NCI-H1694 treated with DMSO at 0.1 percent for 48 hours (cell line): ENCODE data around the gene TRIM62.
"Not testable (repeated sequence)": the region's sequence is repeated elsewhere in the genome, so short reads cannot be mapped to it uniquely, and the experiment has no call there.

Source experiments
- DNase-seq: peaks from one replicate; lab custom pipeline; 2025; lab: John Stamatoyannopoulos, UW

The TRIM62 gene

GRCh38 chr1:33158366-33158765, 23.5 kb downstream of the TRIM62 start:
- DNase-seq = no peak

DNA sequence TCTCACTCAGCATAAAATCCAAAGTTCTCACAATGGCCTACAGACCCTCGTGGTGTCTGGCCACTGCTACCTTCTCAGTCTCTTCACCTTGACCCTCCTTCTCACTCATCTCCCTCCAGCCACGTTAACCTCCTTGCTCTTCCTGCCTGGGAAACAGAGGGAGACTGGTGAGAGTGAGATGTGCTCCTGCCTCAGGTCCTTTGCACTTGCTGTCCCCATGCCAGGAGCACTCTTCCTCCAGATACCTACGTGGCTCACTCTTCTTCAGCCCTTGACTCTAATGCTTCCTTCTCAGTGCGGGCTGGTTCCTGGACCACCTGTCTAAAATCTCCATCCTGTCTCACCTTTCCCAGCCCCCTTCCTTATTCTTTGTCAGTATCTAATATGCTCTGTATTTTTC, 24.7 kb downstream of the TRIM62 start:
- DNase-seq = no peak

DNA sequence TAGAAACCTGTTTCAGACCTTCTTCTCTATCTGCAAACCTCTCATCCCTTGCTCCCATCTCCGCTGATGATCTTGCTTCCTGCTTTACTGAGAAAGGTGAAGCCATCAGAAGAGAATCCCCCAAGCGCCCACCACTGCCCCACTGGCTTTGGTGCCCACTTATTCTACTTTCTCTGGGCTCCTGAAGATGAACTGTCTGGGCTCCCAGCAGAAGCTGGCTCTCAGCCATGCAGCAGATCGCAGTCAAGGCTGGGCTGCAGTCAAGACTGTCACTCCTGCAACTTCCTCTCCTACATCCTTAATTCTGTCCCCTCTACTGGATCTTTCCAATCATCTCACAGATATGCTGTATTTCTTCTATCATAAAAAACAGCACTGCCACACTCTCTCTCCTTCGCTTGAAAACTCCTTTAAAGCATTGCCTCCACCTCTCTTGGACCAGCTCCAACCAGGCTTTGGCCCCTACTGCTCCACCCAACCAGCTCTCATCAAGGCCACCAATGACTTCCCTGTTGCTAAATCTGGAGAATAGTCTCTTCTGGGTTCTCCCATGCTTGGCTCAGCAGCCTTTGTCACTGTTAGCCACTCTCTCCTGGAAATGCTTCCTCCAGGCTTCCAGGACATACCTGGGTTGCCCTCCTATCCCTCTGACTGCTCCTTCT, 25.8 kb downstream of the TRIM62 start:
- no peak for DNase-seq

DNA sequence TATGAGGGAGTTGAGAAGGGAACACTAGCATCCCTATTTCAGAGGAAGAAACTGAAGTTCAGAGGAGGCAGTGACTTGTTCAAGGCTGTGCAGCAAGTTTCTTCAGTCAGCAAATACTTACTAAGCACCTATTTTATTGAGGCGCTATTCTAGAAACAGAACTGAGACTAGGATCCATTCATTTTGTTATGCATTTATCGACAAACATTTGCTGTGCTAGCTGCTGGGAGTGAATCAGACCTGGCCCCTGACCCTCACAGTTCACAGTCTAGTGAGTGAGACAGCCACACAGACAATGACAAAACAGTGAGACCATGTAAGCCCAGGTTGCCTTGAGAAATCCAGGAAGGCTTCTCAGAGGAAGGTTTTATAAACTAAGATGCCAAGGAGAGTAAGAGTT, 28.2 kb downstream of the TRIM62 start:
- DNase-seq = no peak

DNA sequence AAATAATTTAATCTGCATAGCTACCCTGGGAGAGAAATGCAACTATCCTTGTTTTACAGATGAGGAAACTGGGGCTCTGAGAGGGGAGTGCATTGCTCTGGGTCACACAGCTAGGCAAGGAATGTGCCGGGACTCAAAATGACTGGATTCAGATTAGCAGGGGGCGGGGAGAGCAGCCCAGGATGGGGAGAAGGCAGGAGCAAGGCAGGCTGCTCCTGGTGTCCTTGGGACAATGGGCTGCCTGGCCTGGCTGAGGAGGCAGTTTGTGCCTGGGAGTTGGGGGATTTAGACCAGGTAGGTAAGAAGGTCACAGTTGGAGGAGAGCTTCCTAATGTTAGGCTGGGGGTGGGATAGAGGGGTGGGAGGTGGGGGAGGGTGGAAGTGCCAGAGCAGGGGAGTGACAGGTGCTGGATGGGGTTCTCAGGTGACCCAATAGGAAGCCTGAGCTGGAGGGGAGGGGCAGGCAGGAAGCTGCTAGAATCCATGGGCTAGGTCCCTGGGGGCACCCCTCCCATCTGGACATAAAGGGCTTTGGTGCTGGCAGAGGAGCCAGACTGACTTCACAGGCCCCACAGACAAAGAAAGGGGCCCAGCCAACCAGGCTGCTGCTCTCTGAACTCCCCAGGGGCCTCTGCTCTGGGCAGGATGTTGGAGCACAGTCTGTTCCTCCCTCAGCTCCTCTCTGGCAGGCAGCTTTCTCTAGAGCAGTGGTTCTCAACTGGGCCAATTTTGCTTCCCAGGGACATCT, 29.0 kb downstream of the TRIM62 start:
- DNase-seq = peak; percentile 94

DNA sequence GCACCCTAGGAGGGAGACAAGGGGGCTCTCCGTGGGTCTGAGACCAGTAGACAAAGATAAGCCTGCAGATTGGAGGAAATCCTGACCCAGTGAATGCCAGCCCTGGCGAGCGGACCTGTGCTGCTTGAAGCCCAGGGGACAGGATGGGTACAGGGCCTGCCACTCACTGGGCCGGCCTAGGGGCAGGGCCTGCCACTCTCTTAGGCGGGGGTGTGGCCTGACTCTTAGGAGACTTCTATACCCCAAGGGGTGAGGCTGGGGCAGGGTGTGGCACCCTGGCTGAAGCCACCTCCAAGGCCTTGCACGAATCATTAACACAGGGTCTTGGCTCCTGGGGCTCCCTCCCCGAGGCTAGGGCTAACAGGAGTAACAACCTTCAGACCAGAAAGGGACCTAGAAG, 30.7 kb downstream of the TRIM62 start:
- no peak for DNase-seq

DNA sequence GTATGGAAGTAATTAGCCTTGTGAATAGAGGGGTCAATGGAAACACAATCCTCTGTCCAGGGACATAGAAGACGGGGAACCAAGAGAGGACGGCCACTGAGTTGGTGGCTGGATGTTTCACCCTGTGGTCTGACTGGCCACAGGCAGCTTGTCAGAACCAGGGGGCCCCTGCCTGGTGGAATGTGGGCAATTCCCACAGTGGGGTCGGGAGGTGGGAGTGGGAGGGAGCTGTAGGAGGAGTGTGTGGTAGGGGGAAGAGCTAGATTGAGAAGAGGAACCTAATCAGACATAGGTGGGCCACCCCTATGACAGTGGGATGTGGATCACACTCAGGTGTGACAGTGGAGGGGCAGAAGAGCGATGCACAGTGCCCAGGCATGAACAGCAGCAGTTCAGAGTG, 31.3 kb downstream of the TRIM62 start:
- no peak for DNase-seq

GRCh38 chr1:33149453-33150190, 32.2 kb downstream of the TRIM62 start:
- DNase-seq = no peak

- no peak for DNase-seq
Measured at GRCh38 chr1:33148615-33149014, 33.2 kb downstream of the TRIM62 start.

DNA sequence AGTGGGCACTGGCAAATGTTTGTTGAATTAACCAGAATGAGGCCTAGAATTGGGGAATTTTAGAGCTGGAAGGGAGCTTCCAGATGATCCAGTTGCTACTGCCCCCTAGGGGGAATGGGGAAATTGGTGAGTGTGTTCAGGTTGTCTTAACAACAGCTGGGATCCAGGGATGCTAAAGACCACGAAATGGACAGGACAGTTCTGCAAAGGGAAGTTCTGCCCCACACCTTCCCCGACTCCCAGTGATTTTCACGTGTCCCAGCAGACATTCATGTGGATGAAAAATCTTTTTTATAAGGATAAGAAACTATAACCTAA, 33.9 kb downstream of the TRIM62 start:
- DNase-seq = peak; percentile 19

- no peak for DNase-seq
Measured at GRCh38 chr1:33147275-33147996, 34.4 kb downstream of the TRIM62 start.

DNA sequence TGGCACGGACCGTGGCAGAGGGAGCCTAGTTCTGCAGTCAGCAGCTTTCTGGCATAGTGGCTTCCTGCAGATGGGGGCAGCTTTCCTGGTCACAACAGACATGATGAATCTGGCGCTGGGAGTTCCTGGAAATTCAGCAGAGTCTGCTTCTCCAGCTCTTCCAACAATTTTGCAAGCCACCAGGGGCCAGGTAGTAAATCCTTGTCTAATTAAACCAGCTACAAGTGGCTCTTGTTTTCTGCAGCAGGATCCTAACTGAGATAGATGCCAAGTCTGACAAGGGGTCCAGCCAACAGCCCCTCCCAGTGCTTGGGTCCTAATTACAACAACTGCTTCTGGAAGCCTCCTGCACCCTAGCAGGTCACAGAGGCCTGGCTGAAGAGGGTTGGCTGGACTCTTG, 35.8 kb downstream of the TRIM62 start:
- peak; percentile 31 for DNase-seq

DNA sequence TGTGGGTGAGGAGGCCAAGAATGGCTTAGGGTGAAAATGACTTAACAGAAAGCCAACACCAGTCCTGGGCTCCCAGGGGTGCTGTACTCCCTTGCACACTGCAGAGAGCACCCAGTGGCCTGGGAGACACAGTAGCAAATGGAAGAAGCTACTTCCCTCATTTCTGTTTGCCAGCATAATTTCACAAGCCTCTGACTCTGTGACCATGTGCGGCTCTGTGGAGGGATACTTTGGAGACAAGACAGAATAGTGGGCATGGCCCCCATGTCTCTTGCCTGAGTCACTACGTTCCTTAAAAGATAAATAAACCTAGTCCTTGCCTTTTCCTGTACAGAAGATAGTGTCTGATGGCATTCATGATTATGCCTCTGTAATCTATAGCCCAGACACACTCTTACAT, 38.1 kb downstream of the TRIM62 start:
- DNase-seq = no peak

DNA sequence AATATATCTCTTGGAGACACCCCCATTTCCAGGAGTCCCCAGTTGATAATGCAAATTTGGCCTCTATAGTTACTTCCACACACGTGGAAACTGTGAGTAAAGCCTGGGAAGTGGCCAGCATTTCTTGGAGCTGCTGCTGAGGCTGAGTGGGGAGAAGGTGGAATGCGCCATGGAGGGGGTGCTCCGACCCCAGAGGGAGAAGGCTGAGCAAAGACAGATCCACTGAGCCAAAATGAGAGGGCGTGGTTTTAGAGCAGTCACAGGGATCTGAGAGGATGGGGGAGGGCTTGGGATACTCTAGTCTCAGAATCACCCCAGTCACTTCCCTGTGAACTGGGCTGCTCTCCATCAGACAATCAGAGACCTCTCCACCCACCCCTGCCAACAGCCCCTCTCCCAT, 38.7 kb downstream of the TRIM62 start:
- no peak for DNase-seq

- DNase-seq = no peak
Measured at GRCh38 chr1:33142483-33143064, 39.3 kb downstream of the TRIM62 start.

- no peak for DNase-seq
Measured at GRCh38 chr1:33141781-33142180, 40.1 kb downstream of the TRIM62 start.

DNA sequence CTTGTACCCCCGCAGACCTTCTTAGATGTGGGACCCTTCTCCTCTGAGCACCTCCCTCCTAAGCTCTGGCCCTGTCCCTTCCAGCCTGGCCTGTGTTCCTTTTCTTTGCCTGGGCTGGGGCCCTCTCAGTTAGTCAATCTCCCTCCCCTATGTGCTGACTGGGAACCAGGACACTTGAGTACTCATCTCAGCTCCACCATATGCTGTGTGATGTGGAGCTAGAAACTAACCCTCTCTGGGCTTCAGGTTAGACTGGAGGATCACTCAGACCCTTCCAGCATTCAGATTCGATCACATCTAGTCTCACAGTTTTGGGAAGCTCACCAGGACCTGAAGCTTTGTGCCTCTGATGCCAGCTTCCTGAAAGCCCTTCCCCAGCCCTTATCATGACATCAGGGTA, 40.6 kb downstream of the TRIM62 start:
- DNase-seq = no peak

DNA sequence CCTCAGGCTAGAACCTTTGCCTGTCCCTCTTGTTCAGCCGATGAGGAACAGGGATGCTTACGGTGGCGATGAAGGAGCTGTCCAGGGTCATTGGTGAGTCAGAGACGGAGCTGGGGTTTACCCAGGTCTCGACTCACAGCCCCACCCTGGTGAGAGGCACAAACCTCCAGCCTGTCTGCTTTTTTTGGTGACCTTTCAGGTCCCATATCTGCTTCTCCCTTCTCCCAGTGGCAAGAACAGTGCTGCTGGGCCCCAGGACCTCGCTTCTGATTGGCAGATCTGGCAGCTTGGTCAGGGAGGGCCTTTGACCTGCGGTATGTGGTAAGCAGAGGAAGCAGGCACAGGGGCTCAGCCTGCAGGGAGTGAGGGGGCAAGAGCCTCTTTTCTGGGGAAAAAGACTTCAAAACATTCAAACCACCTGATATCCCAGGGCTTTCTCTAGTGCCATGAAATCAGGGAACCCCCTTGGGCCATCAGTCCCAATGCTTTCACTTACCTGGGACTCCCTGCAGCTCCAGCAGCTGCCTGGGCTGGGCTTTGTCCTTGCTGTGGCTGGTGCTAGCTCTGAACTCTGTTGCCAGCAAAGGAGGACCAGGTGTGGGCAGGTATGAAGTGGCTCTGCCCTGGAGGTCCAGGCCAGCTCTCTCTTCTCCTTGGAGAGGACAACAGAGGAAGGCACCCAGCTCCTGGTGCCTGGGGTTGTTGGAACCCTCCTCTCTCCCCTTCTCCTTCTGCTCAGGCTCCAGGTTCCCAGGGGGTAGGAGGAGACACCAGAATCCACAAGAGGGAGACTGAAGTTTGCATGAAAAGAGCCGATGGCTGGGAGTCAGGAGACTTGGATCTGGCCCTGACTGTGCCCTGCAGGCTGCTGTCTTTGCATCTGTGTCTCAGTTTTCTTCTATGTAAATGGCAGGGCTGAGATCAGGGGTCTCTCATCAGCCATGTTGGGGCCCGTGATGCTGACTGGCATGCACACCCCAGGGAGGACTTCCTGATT, 41.4 kb downstream of the TRIM62 start:
- peak; percentile 33 for DNase-seq

- peak; percentile 37 for DNase-seq
Measured at GRCh38 chr1:33137800-33138199, 44.0 kb downstream of the TRIM62 start.

DNA sequence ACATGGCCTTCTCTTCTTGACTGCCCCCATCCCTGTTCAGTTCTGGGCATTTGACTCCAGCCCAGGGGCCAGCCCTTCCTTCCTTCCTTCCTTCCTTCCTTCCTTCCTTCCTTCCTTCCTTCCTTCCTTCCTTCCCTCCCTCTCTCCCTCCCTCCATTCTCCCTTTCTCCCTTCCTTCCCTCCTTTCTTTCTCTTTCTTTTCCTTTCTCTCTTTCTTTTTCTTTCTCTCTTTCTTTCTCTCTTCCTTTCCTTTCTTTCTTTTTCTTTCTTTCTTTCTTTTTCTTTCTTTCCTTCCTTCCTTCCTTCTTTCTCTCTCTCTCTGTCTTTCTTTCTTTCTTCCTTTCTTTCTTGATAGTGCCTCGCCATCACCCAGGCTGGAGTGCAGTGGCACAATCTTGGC, 45.8 kb downstream of the TRIM62 start:
- not testable (repeated sequence) for DNase-seq
